Mesendoderm (in vitro differentiated cells): ENCODE measurements around the gene CBFB.

ENCODE experiments used
- DNase-seq: peaks from one replicate; pipeline ENCODE4 v3.0.0; 2013
- H2AK5ac ChIP-seq: 2 replicates; pipeline ENCODE4 v1.6.1; 2013; ENCODE audit warnings: low read length, inconsistent platforms
- H2BK120ac ChIP-seq: 2 replicates; pipeline ENCODE4 v1.6.1; 2013; ENCODE audit warnings: low read depth, mild to moderate bottlenecking, low read length, moderate library complexity, mixed read lengths
- H2BK15ac ChIP-seq: replicated peaks from 2 replicates; pipeline ENCODE4 v1.6.1; 2013; ENCODE audit warnings: low read depth, mild to moderate bottlenecking, moderate library complexity
- H2BK5ac ChIP-seq: 2 replicates; pipeline ENCODE4 v1.6.1; 2013; ENCODE audit warnings: low read length, inconsistent platforms
- H3K18ac ChIP-seq: 2 replicates; pipeline ENCODE4 v1.6.1; 2013; ENCODE audit warnings: mild to moderate bottlenecking, low read length, mixed read lengths
- H3K23ac ChIP-seq: one replicate; pipeline ENCODE4 v1.6.1; 2013; ENCODE audit warnings: low read length
- H3K27ac ChIP-seq: 2 replicates; pipeline ENCODE4 v1.5.1; 2013; ENCODE audit warnings: low read depth, mild to moderate bottlenecking, inconsistent platforms, low read length, moderate library complexity
- H3K27me3 ChIP-seq: 2 replicates; pipeline ENCODE4 v1.6.1; 2013; ENCODE audit warnings: low read length, control low read depth, mild to moderate bottlenecking, inconsistent platforms; ENCODE audit not compliant: insufficient read depth, poor library complexity
- H3K36me3 ChIP-seq: 2 replicates; pipeline ENCODE4 v1.6.1; 2013; ENCODE audit warnings: low read length, inconsistent platforms; ENCODE audit not compliant: control insufficient read depth, insufficient read depth
- H3K4ac ChIP-seq: one replicate; pipeline ENCODE4 v1.6.1; 2013; ENCODE audit warnings: low read depth, mild to moderate bottlenecking, low read length, moderate library complexity
- H3K4me1 ChIP-seq: 2 replicates; pipeline ENCODE4 v1.6.1; 2013; ENCODE audit warnings: low read depth, low read length, inconsistent platforms; ENCODE audit not compliant: control insufficient read depth
- H3K4me2 ChIP-seq: 2 replicates; pipeline ENCODE4 v1.6.1; 2013; ENCODE audit warnings: low read length
- H3K4me3 ChIP-seq: 2 replicates; pipeline ENCODE4 v1.5.1; 2013; ENCODE audit warnings: mild to moderate bottlenecking, low read length
- H3K56ac ChIP-seq: one replicate; pipeline ENCODE4 v1.6.1; 2013; ENCODE audit warnings: low read length
- H3K79me1 ChIP-seq: 2 replicates; pipeline ENCODE4 v1.6.1; 2013; ENCODE audit warnings: low read length, inconsistent platforms
- H3K79me2 ChIP-seq: 2 replicates; pipeline ENCODE4 v1.6.1; 2013; ENCODE audit warnings: mild to moderate bottlenecking, low read length; ENCODE audit not compliant: control insufficient read depth, insufficient read depth
- H3K9ac ChIP-seq: 2 replicates; pipeline ENCODE4 v1.6.1; 2013; ENCODE audit warnings: low read length, inconsistent platforms
- H4K5ac ChIP-seq: one replicate; pipeline ENCODE4 v1.6.1; 2013; ENCODE audit warnings: low read length
- H4K8ac ChIP-seq: one replicate; pipeline ENCODE4 v1.6.1; 2013; ENCODE audit warnings: low read depth, mild to moderate bottlenecking, control low read depth, low read length, moderate library complexity
- WGBS: extraction: QIAGEN DNeasy Blood & Tissue Kit; methylation state at CpG from one replicate; pipeline ENCODE4 v1.1.7; 2013; ENCODE audit warnings: low lambda C conversion rate, missing lambda C conversion rate; ENCODE audit not compliant: insufficient coverage; ENCODE audit errors: extremely low coverage; 5-methylcytosine and 5-hydroxymethylcytosine counted together

The CBFB gene

DNA sequence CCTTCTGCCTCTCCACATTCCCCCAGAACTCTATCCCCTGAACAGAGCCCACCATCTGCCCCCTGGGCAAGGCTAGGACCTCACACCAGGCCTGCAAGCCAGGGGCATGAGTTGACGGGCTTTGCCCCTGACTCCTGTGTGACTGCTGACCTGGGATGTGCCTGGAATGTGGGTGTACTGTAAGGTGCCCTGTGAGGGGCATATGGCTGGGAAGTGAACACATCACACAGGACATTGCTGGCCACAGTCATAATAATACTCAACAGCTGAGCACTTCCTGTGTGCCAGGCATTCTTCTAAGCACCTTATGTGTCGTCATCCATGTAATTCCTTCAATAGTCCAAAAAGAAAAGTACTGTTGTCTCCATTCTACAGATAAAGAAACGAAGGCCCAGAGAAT is 27.2 kb upstream of the CBFB start:
- no peak overlapping the region for H2BK5ac ChIP-seq
- no peaks in the 10 kb centered on the region for H3K79me1 ChIP-seq
- H3K9ac ChIP-seq = no peak overlapping the region
- no peak overlapping the region for H3K27ac ChIP-seq
- H3K56ac ChIP-seq = no peak overlapping the region
- no peak overlapping the region for H4K5ac ChIP-seq
- no peak overlapping the region for H3K4me2 ChIP-seq
- no peak for DNase-seq
- no CpG with 5 or more reads among the region's 3 CpGs for WGBS
- H3K27me3 ChIP-seq = no peaks in the 10 kb centered on the region
- no peak overlapping the region for H3K23ac ChIP-seq
- no peaks in the 10 kb centered on the region for H3K36me3 ChIP-seq
- no peak overlapping the region for H2AK5ac ChIP-seq
- H3K4me1 ChIP-seq = no peaks in the 10 kb centered on the region
- H3K79me2 ChIP-seq = no peaks in the 10 kb centered on the region
- H3K4ac ChIP-seq = no peak overlapping the region
- H3K18ac ChIP-seq = no peak overlapping the region
- no peak overlapping the region for H2BK15ac ChIP-seq
- no peak overlapping the region for H3K4me3 ChIP-seq
- no peak overlapping the region for H4K8ac ChIP-seq
- H2BK120ac ChIP-seq = no peak overlapping the region

DNA sequence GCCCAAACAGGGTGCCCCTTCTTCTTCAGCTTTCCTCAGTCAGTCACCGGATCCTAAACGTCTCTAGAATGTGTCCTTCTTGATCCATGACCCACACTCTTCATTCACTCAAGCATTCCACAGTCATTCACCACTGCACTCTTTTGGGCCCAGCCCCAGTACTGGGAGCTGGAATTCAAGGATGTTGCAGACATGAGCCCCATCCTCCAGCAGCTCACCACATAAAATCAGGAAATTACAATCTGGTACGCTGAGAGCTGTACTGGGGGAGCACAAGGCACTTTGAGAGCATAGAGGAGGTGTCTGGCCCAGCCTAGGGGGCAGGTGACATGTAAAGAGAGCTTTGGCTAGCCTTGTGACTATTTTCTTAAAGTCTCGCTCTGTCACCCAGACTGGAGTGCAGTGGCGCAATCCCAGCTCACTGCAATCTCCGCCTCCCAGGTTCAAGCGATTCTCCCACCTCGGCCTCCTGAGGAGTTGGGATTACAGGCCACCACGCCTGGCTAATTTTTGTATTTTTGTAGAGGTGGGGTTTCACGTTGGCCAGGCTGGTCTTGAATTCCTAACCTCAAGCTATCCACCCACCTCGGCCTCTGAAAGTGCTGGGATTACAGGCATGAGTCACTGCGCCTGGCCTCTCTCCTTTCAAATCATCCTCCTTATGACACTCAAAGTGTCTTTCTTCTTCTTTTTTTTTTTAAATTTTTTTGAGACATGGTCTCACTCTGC is 21.9 kb upstream of the CBFB start:
- Histone ChIP-seq H3K79me2 (no peaks in the 10 kb centered on the region), H3K36me3 (no peaks in the 10 kb centered on the region), H2BK120ac (no peak overlapping the region), H2BK15ac (no peak overlapping the region), H3K18ac (no peak overlapping the region), H3K4me3 (no peak overlapping the region), H3K56ac (no peak overlapping the region), H3K23ac (peak overlapping the region; percentile 66), H3K27me3 (no peaks in the 10 kb centered on the region), H4K8ac (no peak overlapping the region), H3K4ac (no peak overlapping the region), H4K5ac (no peak overlapping the region), H3K79me1 (no peaks in the 10 kb centered on the region), H3K9ac (no peak overlapping the region), H2BK5ac (no peak overlapping the region), H2AK5ac (no peak overlapping the region), H3K27ac (no peak overlapping the region), H3K4me1 (no peaks in the 10 kb centered on the region), H3K4me2 (no peak overlapping the region)
- no peak for DNase-seq
- no CpG with 5 or more reads among the region's 12 CpGs for WGBS

DNA sequence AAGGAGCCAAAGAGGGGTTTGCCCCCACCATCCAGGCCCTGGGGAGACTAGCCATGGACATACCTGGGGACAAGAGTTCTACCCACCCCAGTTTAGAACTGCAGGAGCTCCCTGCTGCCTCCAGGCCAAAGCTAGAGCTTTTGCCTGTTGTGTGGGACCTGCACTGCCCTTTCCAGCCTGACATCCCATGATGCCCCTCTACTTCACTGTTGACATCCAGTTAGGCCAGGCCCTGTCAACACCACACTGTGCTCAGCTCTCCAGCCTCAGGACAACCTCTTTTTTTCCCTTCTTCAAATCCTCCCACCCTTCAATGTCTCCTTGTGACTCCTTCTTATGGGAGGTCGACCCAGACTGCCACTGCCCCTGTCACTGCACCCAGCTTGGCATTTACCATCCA is 19.8 kb upstream of the CBFB start:
- H2BK120ac ChIP-seq = no peak overlapping the region
- no peaks in the 10 kb centered on the region for H3K79me2 ChIP-seq
- H4K5ac ChIP-seq = no peak overlapping the region
- H2BK5ac ChIP-seq = no peak overlapping the region
- H3K4me2 ChIP-seq = no peak overlapping the region
- no peak overlapping the region for H2AK5ac ChIP-seq
- DNase-seq = no peak
- no peak overlapping the region for H3K27ac ChIP-seq
- no CpG with 5 or more reads among the region's 1 CpG for WGBS
- no peaks in the 10 kb centered on the region for H3K36me3 ChIP-seq
- H3K79me1 ChIP-seq = no peaks in the 10 kb centered on the region
- no peak overlapping the region for H4K8ac ChIP-seq
- no peak overlapping the region for H2BK15ac ChIP-seq
- no peak overlapping the region for H3K18ac ChIP-seq
- H3K27me3 ChIP-seq = no peaks in the 10 kb centered on the region
- H3K4me3 ChIP-seq = no peak overlapping the region
- H3K23ac ChIP-seq = no peak overlapping the region
- no peak overlapping the region for H3K4ac ChIP-seq
- no peaks in the 10 kb centered on the region for H3K4me1 ChIP-seq
- no peak overlapping the region for H3K56ac ChIP-seq
- no peak overlapping the region for H3K9ac ChIP-seq

DNA sequence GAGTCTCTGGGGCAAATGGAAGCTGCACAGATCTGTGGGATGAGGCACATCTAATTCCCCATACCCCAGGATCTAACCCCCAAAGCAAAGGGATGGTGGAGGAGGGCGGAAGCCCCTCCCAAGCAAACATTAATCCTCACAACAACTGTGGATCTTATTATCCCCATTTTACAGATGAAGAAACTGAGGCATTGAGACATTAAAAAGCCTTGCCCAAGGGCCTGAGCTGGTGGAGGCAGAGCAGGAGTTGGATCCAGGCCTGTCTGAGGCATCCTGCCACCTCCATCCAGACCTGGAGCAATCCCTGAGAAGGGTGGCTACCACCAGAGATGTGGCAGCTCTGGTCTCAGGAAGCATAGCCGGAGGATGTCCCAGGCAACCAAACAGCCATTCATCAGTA is 17.7 kb upstream of the CBFB start:
- Histone ChIP-seq H2BK5ac (no peak overlapping the region), H2AK5ac (no peak overlapping the region), H3K36me3 (no peaks in the 10 kb centered on the region), H3K27ac (no peak overlapping the region), H2BK15ac (no peak overlapping the region), H3K4me3 (no peak overlapping the region), H3K56ac (no peak overlapping the region), H3K79me1 (no peaks in the 10 kb centered on the region), H4K8ac (no peak overlapping the region), H3K27me3 (no peaks in the 10 kb centered on the region), H3K4ac (no peak overlapping the region), H3K4me2 (no peak overlapping the region), H3K9ac (no peak overlapping the region), H3K18ac (no peak overlapping the region), H4K5ac (no peak overlapping the region), H3K79me2 (no peaks in the 10 kb centered on the region), H3K23ac (no peak overlapping the region), H3K4me1 (peaks cover 3% of the 10 kb centered on the region), H2BK120ac (no peak overlapping the region)
- no peak for DNase-seq
- no CpG with 5 or more reads among the region's 2 CpGs for whole genome bisulfite sequencing

DNA sequence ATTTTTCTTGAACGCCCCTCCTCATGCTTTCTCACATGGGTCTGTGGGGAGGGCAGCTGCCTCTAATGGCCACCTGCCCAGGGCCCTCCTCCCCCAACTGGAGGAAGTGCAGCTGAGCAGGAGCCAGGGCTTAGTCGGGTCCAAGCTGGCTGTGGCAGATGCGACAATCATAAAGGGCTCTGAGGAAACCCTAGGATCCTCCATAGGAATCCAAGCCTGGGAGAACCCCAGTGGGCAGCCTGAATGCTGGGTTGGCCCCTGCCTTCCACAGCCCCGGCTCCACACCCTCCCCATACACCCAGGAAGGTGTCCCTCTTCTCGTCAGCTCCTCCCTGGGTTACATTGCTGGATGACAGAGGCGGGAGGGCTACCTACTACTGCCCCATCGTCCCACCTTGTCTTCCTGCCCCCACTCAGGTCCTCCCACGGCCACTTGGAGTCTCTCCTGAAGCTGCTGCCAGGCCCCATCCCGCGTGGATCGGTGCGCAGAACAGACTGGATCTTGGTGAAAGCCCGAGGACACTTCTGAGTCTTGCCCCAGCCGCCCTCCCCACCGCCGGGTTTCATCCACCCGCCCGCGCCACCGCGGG is 15.6 kb upstream of the CBFB start:
- H3K4me1 ChIP-seq = peaks cover 3% of the 10 kb centered on the region
- peak overlapping the region; percentile 74 for H3K9ac ChIP-seq
- peak overlapping the region; percentile 88 for H3K56ac ChIP-seq
- peak overlapping the region; percentile 7 for H3K4ac ChIP-seq
- no peak overlapping the region for H4K5ac ChIP-seq
- no peaks in the 10 kb centered on the region for H3K36me3 ChIP-seq
- peak overlapping the region; percentile 25 for H3K18ac ChIP-seq
- DNase-seq = no peak
- H3K27me3 ChIP-seq = no peaks in the 10 kb centered on the region
- peak overlapping the region; percentile 79 for H3K4me2 ChIP-seq
- H4K8ac ChIP-seq = no peak overlapping the region
- no CpG with 5 or more reads among the region's 21 CpGs for WGBS
- H2BK15ac ChIP-seq = no peak overlapping the region
- H3K27ac ChIP-seq = no peak overlapping the region
- H3K4me3 ChIP-seq = no peak overlapping the region
- no peak overlapping the region for H2BK5ac ChIP-seq
- H3K79me2 ChIP-seq = no peaks in the 10 kb centered on the region
- H3K23ac ChIP-seq = no peak overlapping the region
- no peak overlapping the region for H2AK5ac ChIP-seq
- H2BK120ac ChIP-seq = no peak overlapping the region
- no peaks in the 10 kb centered on the region for H3K79me1 ChIP-seq
